SK-N-SH (cell line): ENCODE results near the gene TGFBI. TPM values are rescaled to one million over a fixed set of nuclear protein-coding genes. Genes with fewer than 3 reads are reported as not detected.
A peak's percentile ranks its signal among the peaks of the same experiment; 100 is the strongest.

Experiments
- CTCF ChIA-PET: fragments of 300-600, 350-600 bp; formaldehyde crosslinking; extraction: SDS; loops from one replicate; lab custom pipeline; 2021; lab: Yijun Ruan, JAX
- POLR2A ChIA-PET: fragments of 350-600 bp; sonication (Branson Sonifier 250); formaldehyde crosslinking; extraction: SDS; loops from one replicate; lab custom pipeline; 2020; ENCODE audit warnings: antibody characterized with exemption, inconsistent platforms; lab: Yijun Ruan, JAX
- DNase-seq: peaks from one replicate; pipeline ENCODE4 v3.0.0; 2012
- H2AFZ ChIP-seq: fragments of 200-600 bp; sonication (generic); 2 replicates; pipeline ENCODE4 v1.8.1; 2016; ENCODE audit warnings: antibody characterized with exemption, mild to moderate bottlenecking, low read depth
- H3F3A ChIP-seq: fragments of 200-600 bp; sonication (generic); replicated peaks from 2 replicates; pipeline ENCODE3; 2016; ENCODE audit warnings: antibody characterized with exemption, mild to moderate bottlenecking; ENCODE audit not compliant: insufficient read depth
- H3K27ac ChIP-seq, 2 experiments: fragments of 200-500 bp in 1 of 2; fragments of 200-600 bp in 1 of 2; sonication (Bioruptor generic) in 1 of 2; sonication (generic), shearing (Covaris generic) in 1 of 2; 2 replicates each; pipeline versions ENCODE4 v1.5.1 to v1.6.1; 2014 to 2016; ENCODE audit warnings: low read depth in 2 of 2, inconsistent platforms in 1 of 2, low read length in 1 of 2, mild to moderate bottlenecking in 1 of 2, mixed read lengths in 1 of 2
- H3K27me3 ChIP-seq: fragments of 200-600 bp; sonication (generic), shearing (Covaris generic); 2 replicates; pipeline ENCODE4 v1.6.1; 2016; ENCODE audit warnings: mixed run types; ENCODE audit not compliant: insufficient read depth
- H3K36me3 ChIP-seq, 2 experiments: fragments of 200-500 bp in 1 of 2; fragments of 200-600 bp in 1 of 2; sonication (Bioruptor generic) in 1 of 2; sonication (generic) in 1 of 2; replicated peaks in 1 of 2; 2 replicates each; pipeline versions ENCODE3 to v1.5.1; 2014 to 2016; ENCODE audit warnings: low read length in 1 of 2, mild to moderate bottlenecking in 1 of 2; ENCODE audit not compliant: insufficient read depth in 2 of 2, control insufficient read depth in 1 of 2
- H3K4me1 ChIP-seq, 2 experiments: fragments of 200-500 bp in 1 of 2; fragments of 200-600 bp in 1 of 2; sonication (Bioruptor generic) in 1 of 2; sonication (generic), shearing (Covaris generic) in 1 of 2; 2 replicates each; pipeline versions ENCODE4 v1.5.1 to v1.6.1; 2014 to 2016; ENCODE audit warnings: low read depth in 1 of 2, low read length in 1 of 2, mixed run types in 1 of 2; ENCODE audit not compliant: insufficient read depth in 2 of 2, control insufficient read depth in 1 of 2
- H3K4me2 ChIP-seq: fragments of 200-600 bp; sonication (generic), shearing (Covaris generic); 2 replicates; pipeline ENCODE4 v1.6.1; 2017; ENCODE audit warnings: mixed run types
- H3K4me3 ChIP-seq, 2 experiments: fragments of 200-500 bp in 1 of 2; fragments of 200-600 bp in 1 of 2; sonication (Bioruptor generic) in 1 of 2; sonication (generic), shearing (Covaris generic) in 1 of 2; 2 replicates each; pipeline versions ENCODE4 v1.5.1 to v1.8.1; 2014 to 2016; ENCODE audit warnings: low read depth in 2 of 2, inconsistent platforms in 1 of 2, low read length in 1 of 2, mild to moderate bottlenecking in 1 of 2, mixed read lengths in 1 of 2, moderate library complexity in 1 of 2
- H3K79me2 ChIP-seq: fragments of 200-600 bp; sonication (generic); 2 replicates; pipeline ENCODE4 v1.8.1; 2017; ENCODE audit warnings: mild to moderate bottlenecking; ENCODE audit not compliant: insufficient read depth
- H3K9ac ChIP-seq: fragments of 200-600 bp; sonication (generic); 2 replicates; pipeline ENCODE4 v1.6.1; 2017; ENCODE audit warnings: mixed run types
- H3K9me2 ChIP-seq: fragments of 200-600 bp; sonication (generic); 2 replicates; pipeline ENCODE4 v1.6.1; 2017; ENCODE audit warnings: mixed run types
- H3K9me3 ChIP-seq: fragments of 200-600 bp; sonication (generic); 2 replicates; pipeline ENCODE4 v1.6.1; 2017; ENCODE audit warnings: mixed run types, mild to moderate bottlenecking, moderate library complexity
- H4K20me1 ChIP-seq: fragments of 200-600 bp; sonication (generic); 2 replicates; pipeline ENCODE4 v1.6.1; 2017; ENCODE audit warnings: mild to moderate bottlenecking, mixed run types; ENCODE audit not compliant: insufficient read depth
- CTCF ChIP-seq: fragments of 200-600 bp; sonication (generic); IDR thresholded peaks from 2 replicates; pipeline ENCODE4 v1.6.1; 2017; ENCODE audit warnings: antibody characterized with exemption, mild to moderate bottlenecking, moderate library complexity
- MXI1 ChIP-seq: IDR thresholded peaks from 2 replicates; pipeline ENCODE4 v1.6.1; 2012; ENCODE audit warnings: mild to moderate bottlenecking, low read depth, low read length, improper control_type of control experiment
- POLR2AphosphoS5 ChIP-seq: IDR thresholded peaks from 2 replicates; pipeline ENCODE4 v1.6.1; 2012; ENCODE audit warnings: low read depth, low read length
- RAD21 ChIP-seq: IDR thresholded peaks from 2 replicates; pipeline ENCODE4 v1.6.1; 2012; ENCODE audit warnings: mild to moderate bottlenecking, low read length
- SIN3A ChIP-seq: IDR thresholded peaks from 2 replicates; pipeline ENCODE4 v1.6.1; 2012; ENCODE audit warnings: low read depth, mild to moderate bottlenecking, low read length, moderate library complexity, borderline replicate concordance
- TCF12 ChIP-seq: IDR thresholded peaks from 2 replicates; pipeline ENCODE4 v1.4.0; 2012
- USF2 ChIP-seq: fragments of 150-350 bp; IDR thresholded peaks from 2 replicates; pipeline ENCODE4 v1.6.1; 2017; ENCODE audit warnings: antibody characterized with exemption, low read length, low read depth, borderline replicate concordance
- ZBTB33 ChIP-seq: IDR thresholded peaks from 2 replicates; pipeline ENCODE4 v1.4.0; 2012; ENCODE audit warnings: low read depth, borderline replicate concordance
- WGBS: methylation state at CpG from one replicate; pipeline ENCODE4 v1.1.6; 2017; ENCODE audit warnings: low lambda C conversion rate; 5-methylcytosine and 5-hydroxymethylcytosine counted together
- polyA plus RNA-seq, 3 experiments: library from polyadenylated mRNA; depleted of rRNA; stranded (reverse); fragments of >200 nt; gene quantifications; 2 replicates each; pipeline ENCODE4 v1.2.3, GENCODE V29; 2012

Gene TGFBI
- polyA plus RNA-seq, 1 of the 3 experiments (the other 2 are of a cell fraction) = 2,678 TPM

GRCh38 chr5:136066661-136067271 lies 38.0 kb downstream of the TGFBI start:
- Histone ChIP-seq H4K20me1 (0 out of 2 replicates have a peak, but pooled peaks cover 2% of the 10 kb centered on the region), H3K4me2 (no peak overlapping the region), H3K36me3 (peaks cover 28 to 39% of the 10 kb centered on the region in 2 experiments), H2AFZ (no peak overlapping the region), H3K27me3 (no peaks in the 10 kb centered on the region), H3K79me2 (no peaks in the 10 kb centered on the region), H3F3A (peaks cover 86% of the 10 kb centered on the region), H3K9ac (no peak overlapping the region), H3K9me3 (no peaks in the 10 kb centered on the region), H3K4me1 (no peaks in the 10 kb centered on the region), H3K9me2 (no peaks in the 10 kb centered on the region), H3K27ac (peak overlapping the region; percentile 51 to 73; a peak in 3 of 4 replicates), H3K4me3 (no peak overlapping the region)
- ChIA-PET CTCF (interaction anchor here (3.4 kb wide), 1 partner anchor 16 kb away, joined by 19 read pairs; no protein-coding TSS in a partner anchor), POLR2A (no interaction called here)
- no peak for DNase-seq
- TF ChIP-seq POLR2AphosphoS5 (peak; percentile 39; the same call in 1 of the 2 replicates), ZBTB33 (no peak), CTCF (peak; percentile 20), RAD21 (0 out of 2 replicates have a peak, but pooled peaks have one; percentile 5), SIN3A (no peak), TCF12 (no peak), USF2 (no peak)
- 89% methylated on average over 4 of the region's 4 CpGs for WGBS

GRCh38 chr5:136067422-136067821 lies 38.6 kb downstream of the TGFBI start:
- Histone ChIP-seq H4K20me1 (0 out of 2 replicates have a peak, but pooled peaks cover 2% of the 10 kb centered on the region), H3K27ac (peak overlapping the region in 1 of 2 experiments; percentile 31; a peak in 1 of 4 replicates), H3F3A (peaks cover 87% of the 10 kb centered on the region), H3K4me2 (no peak overlapping the region), H3K4me3 (no peak overlapping the region), H2AFZ (no peak overlapping the region), H3K27me3 (no peaks in the 10 kb centered on the region), H3K9me3 (no peaks in the 10 kb centered on the region), H3K36me3 (peaks cover 22 to 34% of the 10 kb centered on the region in 2 experiments), H3K9ac (no peak overlapping the region), H3K4me1 (no peaks in the 10 kb centered on the region), H3K79me2 (no peaks in the 10 kb centered on the region), H3K9me2 (no peaks in the 10 kb centered on the region)
- ChIA-PET CTCF (interaction anchor here (3.4 kb wide), 1 partner anchor 15 kb away, joined by 19 read pairs; no protein-coding TSS in a partner anchor), POLR2A (no interaction called here)
- no peak for DNase-seq
- 94% methylated on average over 1 of the region's 1 CpG for WGBS
- TF ChIP-seq POLR2AphosphoS5 (0 out of 2 replicates have a peak, but pooled peaks have one; percentile 29), MXI1 (no peak)
